Keratinocyte (primary cell): ENCODE measurements around the gene SLC1A3. TPM values are rescaled to one million over a fixed set of nuclear protein-coding genes. Genes with fewer than 3 reads are reported as not detected.

Experiments used
- DNase-seq: peaks from one replicate; pipeline ENCODE4 v3.0.0-alpha.2; 2011; ENCODE audit warnings: low read depth, missing footprints, low spot score
- FAIRE-seq: peaks from 2 replicates; lab custom pipeline; 2011; peaks lifted over from hg19 to GRCh38; lab: Jason Lieb, UNC
- H2AFZ ChIP-seq: 2 replicates; pipeline ENCODE4 v1.6.0; 2012; ENCODE audit warnings: low read length, control low read depth, inconsistent platforms; ENCODE audit not compliant: control insufficient read depth
- H3K27ac ChIP-seq: 2 replicates; pipeline ENCODE4 v1.5.1; 2011; ENCODE audit warnings: low read length; ENCODE audit not compliant: control insufficient read depth, insufficient read depth
- H3K27me3 ChIP-seq: 3 replicates; pipeline ENCODE4 v1.6.0; 2011; ENCODE audit warnings: low read length; ENCODE audit not compliant: control insufficient read depth, insufficient read depth; ENCODE audit errors: extremely low read depth
- H3K36me3 ChIP-seq, 2 experiments: 2 replicates in 1 of 2; 3 replicates in 1 of 2; pipeline ENCODE4 v1.5.1; 2011; ENCODE audit warnings: low read length in 2 of 2, mild to moderate bottlenecking in 1 of 2; ENCODE audit not compliant: control insufficient read depth in 2 of 2, insufficient read depth in 2 of 2; ENCODE audit errors: extremely low read depth in 1 of 2
- H3K4me1 ChIP-seq: 3 replicates; pipeline ENCODE4 v1.5.1; 2011; ENCODE audit warnings: low read length; ENCODE audit not compliant: control insufficient read depth, insufficient read depth; ENCODE audit errors: extremely low read depth
- H3K4me2 ChIP-seq: 3 replicates; pipeline ENCODE4 v1.6.0; 2011; ENCODE audit warnings: low read depth, low read length; ENCODE audit not compliant: control insufficient read depth, insufficient read depth; ENCODE audit errors: extremely low read depth
- H3K4me3 ChIP-seq, 3 experiments: fragments of 200-600 bp in 1 of 3; sonication (generic) in 1 of 3; 2 replicates in 2 of 3; 3 replicates in 1 of 3; pipeline ENCODE4 v1.5.1; 2011 to 2016; ENCODE audit warnings: low read length in 3 of 3, mild to moderate bottlenecking in 3 of 3, control low read depth in 2 of 3, inconsistent platforms in 1 of 3, low read depth in 1 of 3, mixed read lengths in 1 of 3, mixed run types in 1 of 3, moderate library complexity in 1 of 3; ENCODE audit not compliant: control insufficient read depth in 2 of 3, insufficient read depth in 2 of 3; ENCODE audit errors: extremely low read depth in 1 of 3
- H3K79me2 ChIP-seq: 2 replicates; pipeline ENCODE4 v1.6.0; 2012; ENCODE audit warnings: low read length; ENCODE audit not compliant: control insufficient read depth, insufficient read depth
- H3K9ac ChIP-seq: 3 replicates; pipeline ENCODE4 v1.6.0; 2011; ENCODE audit warnings: low read length; ENCODE audit not compliant: control insufficient read depth, insufficient read depth; ENCODE audit errors: extremely low read depth
- H3K9me1 ChIP-seq: 3 replicates; pipeline ENCODE4 v1.6.0; 2011; ENCODE audit warnings: low read length; ENCODE audit not compliant: control insufficient read depth, insufficient read depth; ENCODE audit errors: extremely low read depth
- H3K9me3 ChIP-seq: 2 replicates; pipeline ENCODE4 v1.5.1; 2012; ENCODE audit warnings: low read depth, low read length; ENCODE audit not compliant: control insufficient read depth
- H4K20me1 ChIP-seq: 3 replicates; pipeline ENCODE4 v1.6.0; 2011; ENCODE audit warnings: low read length; ENCODE audit not compliant: control insufficient read depth, insufficient read depth; ENCODE audit errors: extremely low read depth
- EZH2 ChIP-seq: IDR thresholded peaks from one replicate; pipeline ENCODE4 v1.6.1; 2012; ENCODE audit warnings: inconsistent platforms, mild to moderate bottlenecking, low read length, moderate library complexity
- dilution Hi-C: fragments of 300-500 bp; cut with MboI; formaldehyde crosslinking; loops from one replicate; pipeline ENCODE4 v1.7.0; 2020; ENCODE audit warnings: low sequenced_read_pairs; ENCODE audit not compliant: extremely low pct_ligation_motif_present
- polyA plus RNA-seq, 5 experiments: library from polyadenylated mRNA; depleted of rRNA in 3 of 5; stranded (reverse) in 3 of 5; stranded (forward) in 1 of 5; unstranded in 1 of 5; fragments of >200 nt; gene quantifications; 1 replicate in 1 of 5; 2 replicates in 3 of 5; 3 replicates in 1 of 5; pipeline versions ENCODE4 v1.2.1 to v1.2.3, GENCODE V29; 2011 to 2012; ENCODE audit warnings: missing spikeins in 2 of 5, low read depth in 1 of 5, low replicate concordance in 1 of 5
- TF ChIP-seq, protein P1 (sequence below), 3 experiments: IDR thresholded peaks in 1 of 3; conservative IDR thresholded peaks in 1 of 3; optimal IDR thresholded peaks in 1 of 3; 2 replicates in 2 of 3; 3 replicates in 1 of 3; pipeline versions ENCODE3 to v1.5.1; 2011; ENCODE audit warnings: low read length in 3 of 3, mild to moderate bottlenecking in 3 of 3, moderate library complexity in 2 of 3, control low read depth in 1 of 3, inconsistent platforms in 1 of 3; ENCODE audit not compliant: insufficient read depth in 2 of 3; ENCODE audit errors: extremely low read depth in 1 of 3

The SLC1A3 gene
- polyA plus RNA-seq, 1 donor (not counting 4 experiments of a cell fraction or from before 2014, with no cell fraction given) = 22.2 TPM

- Histone ChIP-seq H3K79me2 (no peaks in the 10 kb centered on the region), H3K36me3 (no peaks in the 10 kb centered on the region), H3K4me1 (no peaks in the 10 kb centered on the region), H3K27me3 (no peaks in the 10 kb centered on the region), H3K27ac (no peak overlapping the region), H3K4me2 (no peak overlapping the region), H2AFZ (no peak overlapping the region), H3K9me3 (no peaks in the 10 kb centered on the region), H4K20me1 (no peaks in the 10 kb centered on the region), H3K4me3 (no peak overlapping the region), H3K9ac (no peak overlapping the region), H3K9me1 (no peaks in the 10 kb centered on the region)
- FAIRE-seq = peak; percentile 17
- peak; percentile 25 for DNase-seq
- TF ChIP-seq, protein P1, sequence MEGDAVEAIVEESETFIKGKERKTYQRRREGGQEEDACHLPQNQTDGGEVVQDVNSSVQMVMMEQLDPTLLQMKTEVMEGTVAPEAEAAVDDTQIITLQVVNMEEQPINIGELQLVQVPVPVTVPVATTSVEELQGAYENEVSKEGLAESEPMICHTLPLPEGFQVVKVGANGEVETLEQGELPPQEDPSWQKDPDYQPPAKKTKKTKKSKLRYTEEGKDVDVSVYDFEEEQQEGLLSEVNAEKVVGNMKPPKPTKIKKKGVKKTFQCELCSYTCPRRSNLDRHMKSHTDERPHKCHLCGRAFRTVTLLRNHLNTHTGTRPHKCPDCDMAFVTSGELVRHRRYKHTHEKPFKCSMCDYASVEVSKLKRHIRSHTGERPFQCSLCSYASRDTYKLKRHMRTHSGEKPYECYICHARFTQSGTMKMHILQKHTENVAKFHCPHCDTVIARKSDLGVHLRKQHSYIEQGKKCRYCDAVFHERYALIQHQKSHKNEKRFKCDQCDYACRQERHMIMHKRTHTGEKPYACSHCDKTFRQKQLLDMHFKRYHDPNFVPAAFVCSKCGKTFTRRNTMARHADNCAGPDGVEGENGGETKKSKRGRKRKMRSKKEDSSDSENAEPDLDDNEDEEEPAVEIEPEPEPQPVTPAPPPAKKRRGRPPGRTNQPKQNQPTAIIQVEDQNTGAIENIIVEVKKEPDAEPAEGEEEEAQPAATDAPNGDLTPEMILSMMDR (optimal IDR thresholded peaks at IDR 0.05 in 1 of 3, IDR thresholded peaks at IDR 0.05 in 1 of 3, conservative IDR thresholded peaks at IDR 0.05 in 1 of 3; ENCODE audit: extremely low read depth in 1 of 3, insufficient read depth in 2 of 3, low read length in 3 of 3) = peak; percentile 44 to 61 (median 52)
- no peak for TF ChIP-seq EZH2
- dilution Hi-C loops = no loop called here
Measured at GRCh38 chr5:36728697-36729543, 122.5 kb downstream of the SLC1A3 start.

DNA sequence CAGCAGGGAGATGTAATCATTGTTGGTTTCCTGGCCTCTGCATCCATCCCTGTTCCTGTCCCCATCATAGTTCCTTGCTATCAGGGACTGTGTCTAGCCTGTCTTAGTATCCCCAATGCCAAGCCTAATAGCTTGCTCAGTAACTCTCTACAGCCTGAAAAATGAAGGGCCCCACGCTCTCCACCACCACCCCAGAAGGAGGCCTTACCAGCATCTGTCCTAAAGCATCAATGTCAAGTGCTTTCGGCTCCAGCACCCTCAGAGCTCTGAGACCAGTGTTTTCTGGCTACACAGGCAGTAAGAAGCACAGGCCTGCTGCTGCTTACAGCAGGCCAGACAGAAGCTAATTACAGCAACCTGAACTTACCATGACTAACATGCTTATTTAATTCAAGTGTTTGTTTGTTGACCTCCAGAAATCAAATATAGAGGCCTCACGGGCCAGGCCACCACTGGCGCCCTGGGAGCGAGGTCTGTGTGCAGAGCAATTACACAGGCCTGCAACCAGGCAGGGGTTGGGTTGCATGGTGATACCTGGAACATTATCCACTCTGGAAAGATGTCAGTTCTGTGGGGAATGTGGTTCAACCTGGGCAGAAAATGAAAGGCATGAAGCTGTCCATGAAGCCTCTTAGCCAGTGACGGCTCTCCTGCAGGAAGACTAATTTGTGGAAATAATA, 124.3 kb downstream of the SLC1A3 start:
- Histone ChIP-seq H3K27me3 (no peaks in the 10 kb centered on the region), H3K9me3 (no peaks in the 10 kb centered on the region), H3K36me3 (no peaks in the 10 kb centered on the region), H3K27ac (no peak overlapping the region), H3K9me1 (no peaks in the 10 kb centered on the region), H3K4me2 (no peak overlapping the region), H4K20me1 (no peaks in the 10 kb centered on the region), H3K4me3 (no peak overlapping the region), H3K4me1 (no peaks in the 10 kb centered on the region), H2AFZ (no peak overlapping the region), H3K79me2 (no peaks in the 10 kb centered on the region), H3K9ac (no peak overlapping the region)
- dilution Hi-C loops = no loop called here
- TF ChIP-seq EZH2 = no peak
- TF ChIP-seq, protein P1 (optimal IDR thresholded peaks at IDR 0.05 in 1 of 3, IDR thresholded peaks at IDR 0.05 in 1 of 3, conservative IDR thresholded peaks at IDR 0.05 in 1 of 3; ENCODE audit: extremely low read depth in 1 of 3, insufficient read depth in 2 of 3, low read length in 3 of 3) = no peak
- DNase-seq = no peak
- FAIRE-seq = no peak
